Gastrocnemius medialis (tissue), 4 donors: ENCODE results near the gene SSBP3. TPM values are rescaled to one million over a fixed set of nuclear protein-coding genes. Genes with fewer than 3 reads are reported as not detected.

Source experiments
- ATAC-seq, 2 donors: fragments of 150-250 bp; one replicate each; pipeline ENCODE4 v1.9.1; 2016
- DNase-seq, 2 donors: peaks; one replicate each; pipeline ENCODE4 v3.0.0-alpha.2; 2019
- H3K27ac ChIP-seq, 4 donors: fragments of 200-600 bp; sonication (generic); 1 replicate in 1 of 4; 2 replicates in 3 of 4; pipeline ENCODE4 v1.5.1; 2016 to 2018; ENCODE audit warnings: mild to moderate bottlenecking in 2 of 4, moderate library complexity in 1 of 4
- H3K27me3 ChIP-seq, 3 donors: fragments of 200-600 bp; sonication (generic) in 2 of 3; 1 replicate in 1 of 3; 2 replicates in 2 of 3; pipeline versions ENCODE4 v1.5.1 to v1.6.0; 2016 to 2019; ENCODE audit warnings: mild to moderate bottlenecking in 1 of 3, moderate library complexity in 1 of 3
- H3K36me3 ChIP-seq, 2 donors: fragments of 200-600 bp; sonication (generic) in 1 of 2; one replicate each; pipeline ENCODE4 v1.5.1; 2017 to 2018
- H3K4me1 ChIP-seq, 2 donors: fragments of 200-600 bp; sonication (generic) in 1 of 2; one replicate each; pipeline ENCODE4 v1.5.1; 2016 to 2017; ENCODE audit warnings: mild to moderate bottlenecking in 2 of 2
- H3K4me3 ChIP-seq, 4 donors: fragments of 200-600 bp; sonication (generic) in 3 of 4; 1 replicate in 1 of 4; 2 replicates in 3 of 4; pipeline ENCODE4 v1.5.1; 2016 to 2019; ENCODE audit warnings: mild to moderate bottlenecking in 2 of 4
- H3K9me3 ChIP-seq, 3 donors: fragments of 200-600 bp; sonication (generic) in 2 of 3; 1 replicate in 1 of 3; 2 replicates in 2 of 3; pipeline ENCODE4 v1.5.1; 2016 to 2019
- CTCF ChIP-seq, 5 experiments: fragments of 450-650 bp in 3 of 5; fragments of 200-600 bp in 2 of 5; sonication (generic) in 2 of 5; IDR thresholded peaks in 4 of 5; conservative IDR thresholded peaks in 1 of 5; 1 replicate in 4 of 5; 2 replicates in 1 of 5; pipeline ENCODE4 v1.5.1; 2016 to 2019; ENCODE audit warnings: antibody characterized with exemption in 5 of 5, mild to moderate bottlenecking in 3 of 5, moderate library complexity in 3 of 5
- POLR2A ChIP-seq, 2 donors: fragments of 450-650 bp; IDR thresholded peaks; one replicate each; pipeline ENCODE4 v1.6.1; 2017; ENCODE audit warnings: antibody characterized with exemption in 2 of 2, mild to moderate bottlenecking in 2 of 2, moderate library complexity in 2 of 2
- in situ Hi-C, 4 donors: fragments of 200-750 bp; cut with MboI; loops; one replicate each; pipeline versions ENCODE4 v1.15.0 to v1.8.0; 2017; ENCODE audit warnings: low sequenced_read_pairs in 4 of 4
- intact Hi-C: fragments of 100-400 bp; cut with DNase I; formaldehyde crosslinking; loops from one replicate; pipeline ENCODE4 v1.15.1; 2023; ENCODE audit warnings: low total_unique reads
- total RNA-seq, 4 donors: library from RNA; depleted of rRNA; stranded (reverse); fragments of >200 nt; gene quantifications; one replicate each; pipeline versions ENCODE4 v1.1.0 to v1.2.3, GENCODE V29; 2016

The SSBP3 gene
- total RNA-seq, 4 donors from 2014 or later: 3.6 to 21.0 (median 14.9) TPM

GRCh38 chr1:54204199-54204598 lies 202.0 kb downstream of the SSBP3 start:
- Histone ChIP-seq H3K36me3 (peaks cover 0 to 50% of the 10 kb centered on the region in 2 donors), H3K4me3 (no peak overlapping the region), H3K9me3 (no peaks in the 10 kb centered on the region), H3K27me3 (no peaks in the 10 kb centered on the region), H3K4me1 (peaks cover 14 to 18% of the 10 kb centered on the region in 2 donors), H3K27ac (no peak overlapping the region)
- TF ChIP-seq CTCF (IDR thresholded peaks at IDR 0.05 in 4 of 5, conservative IDR thresholded peaks at IDR 0.05 in 1 of 5): no peak
- TF ChIP-seq POLR2A (IDR thresholded peaks at IDR 0.05): no peak
- DNase-seq (no peak), ATAC-seq (no peak)
- in situ Hi-C loops (loop anchor here in 1 of 4 donors (25.0 kb wide), 1 partner anchor 283 kb away; no protein-coding TSS in a partner anchor), intact Hi-C loops (loop anchor here (5.0 kb wide), 1 partner anchor 203 kb away; the partner anchor contains the start of gene SSBP3)

DNA sequence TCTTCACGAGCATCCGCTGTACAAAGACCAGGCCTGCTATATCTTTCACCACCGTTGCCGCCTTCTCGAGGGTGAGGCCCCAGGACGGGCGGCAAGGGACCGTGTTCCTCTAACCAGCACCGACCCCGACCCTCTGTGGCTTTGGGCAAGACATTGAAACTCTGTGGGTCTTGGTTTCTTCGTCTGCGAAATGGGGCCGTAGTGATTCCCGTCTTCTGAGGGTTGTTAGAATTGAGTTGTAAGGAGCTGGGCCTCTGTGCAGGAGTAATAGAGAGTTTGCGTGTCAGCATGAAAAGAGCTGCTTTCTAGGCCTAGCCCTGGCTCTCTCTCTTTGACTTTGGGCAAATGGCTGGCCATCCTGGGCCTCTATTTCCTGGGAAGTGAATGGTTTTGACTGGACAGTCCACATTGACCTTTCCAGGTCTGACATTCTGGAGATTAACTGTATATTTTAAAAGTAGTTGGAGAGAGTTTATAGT lies 205.6 kb downstream of the SSBP3 start:
- in situ Hi-C loops (loop anchor here in 1 of 4 donors (25.0 kb wide), 1 partner anchor 287 kb away; no protein-coding TSS in a partner anchor), intact Hi-C loops (loop anchor here (1.0 to 5.0 kb wide), 4 partner anchors 79 to 288 kb away; partner anchors contain the start of genes SSBP3, TCEANC2 and TMEM59)
- peaks cover 18 to 22% of the 10 kb centered on the region in 2 donors for H3K4me1 ChIP-seq
- no peaks in the 10 kb centered on the region for H3K9me3 ChIP-seq
- H3K4me3 ChIP-seq: peak overlapping the region; percentile 94 to 100 (median 97)
- TF ChIP-seq POLR2A (IDR thresholded peaks at IDR 0.05): no peak
- TF ChIP-seq CTCF (IDR thresholded peaks at IDR 0.05 in 4 of 5, conservative IDR thresholded peaks at IDR 0.05 in 1 of 5): no peak
- DNase-seq: no peak
- peak overlapping the region; percentile 93 to 97 (median 96) for H3K27ac ChIP-seq
- H3K27me3 ChIP-seq: no peaks in the 10 kb centered on the region
- peak in 1 of 2 donors; percentile 5 for ATAC-seq
- peaks cover 0 to 23% of the 10 kb centered on the region in 2 donors for H3K36me3 ChIP-seq

- intact Hi-C loops (loop anchor here (1.0 to 5.0 kb wide), 4 partner anchors 79 to 289 kb away; partner anchors contain the start of genes SSBP3, TCEANC2 and TMEM59), in situ Hi-C loops (loop anchor here in 1 of 4 donors (25.0 kb wide), 1 partner anchor 287 kb away; no protein-coding TSS in a partner anchor)
- TF ChIP-seq POLR2A (IDR thresholded peaks at IDR 0.05) (peak; percentile 65 to 78), CTCF (IDR thresholded peaks at IDR 0.05 in 4 of 5, conservative IDR thresholded peaks at IDR 0.05 in 1 of 5) (no peak)
- Histone ChIP-seq H3K27ac (peak within 1 kb of the TSS; percentile 93 to 97 (median 96)), H3K4me3 (peak within 1 kb of the TSS; percentile 94 to 100 (median 97)), H3K27me3 (no peaks in the 10 kb centered on the region), H3K9me3 (no peaks in the 10 kb centered on the region), H3K4me1 (peaks cover 18 to 22% of the 10 kb centered on the region in 2 donors), H3K36me3 (peaks cover 0 to 21% of the 10 kb centered on the region in 2 donors)
- DNase-seq (peak; percentile 94 to 95), ATAC-seq (peak; percentile 99)
Measured at GRCh38 chr1:54199765-54200518, 206.3 kb downstream of the SSBP3 start, which contains the start of the genes CYB5RL and MRPL37. Gene CYB5RL, minus strand, starts transcription at chr1:54200030. Its CDS starts 4,414 bp downstream, at chr1:54195616. Gene MRPL37, plus strand, starts transcription at chr1:54200167. Its CDS starts 77 bp downstream, at chr1:54200244.

DNA sequence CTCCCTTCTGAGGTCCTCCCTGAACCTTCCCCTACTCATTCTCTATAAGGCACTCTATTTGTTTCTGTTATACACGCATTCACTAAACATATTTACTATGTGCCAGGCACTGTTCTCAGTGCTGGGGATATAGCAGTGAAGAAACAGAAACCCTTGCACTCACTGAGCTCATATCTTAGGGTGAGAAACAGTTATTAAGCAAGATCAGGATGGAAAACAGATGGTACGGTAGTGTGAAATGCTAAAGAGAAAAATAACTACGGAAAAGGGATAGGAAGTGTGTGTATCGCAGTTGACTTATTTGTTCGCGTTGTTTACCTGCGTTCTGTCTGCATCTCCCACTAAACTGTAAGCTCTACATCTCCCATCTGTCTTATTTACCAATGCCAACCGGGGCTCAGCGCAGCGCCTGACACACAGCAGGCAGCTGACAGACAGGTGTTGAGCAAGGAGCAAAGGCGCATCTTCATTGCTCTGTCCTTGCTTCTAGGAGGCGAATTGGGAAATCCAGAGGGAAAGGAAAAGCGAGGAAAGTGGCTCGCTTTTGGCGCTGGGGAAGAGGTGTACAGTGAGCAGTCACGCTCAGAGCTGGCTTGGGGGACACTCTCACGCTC lies 206.9 kb downstream of the SSBP3 start:
- in situ Hi-C loops: no loop called here
- H3K4me3 ChIP-seq: peak overlapping the region; percentile 94 to 100 (median 97)
- peaks cover 0 to 18% of the 10 kb centered on the region in 2 donors for H3K36me3 ChIP-seq
- no peaks in the 10 kb centered on the region for H3K9me3 ChIP-seq
- peak in 1 of 2 donors; percentile 60 for DNase-seq
- peaks cover 18 to 22% of the 10 kb centered on the region in 2 donors for H3K4me1 ChIP-seq
- no peaks in the 10 kb centered on the region for H3K27me3 ChIP-seq
- TF ChIP-seq POLR2A (IDR thresholded peaks at IDR 0.05): no peak
- ATAC-seq: peak; percentile 14 to 52
- peak overlapping the region; percentile 93 to 97 (median 96) for H3K27ac ChIP-seq
- intact Hi-C loops: no loop called here
